DMS53 treated with DMSO at 0.1 percent for 48 hours (cell line): ENCODE measurements around the gene DHRS4L2.

Experiments
- DNase-seq: peaks from one replicate; lab custom pipeline; 2025; ENCODE audit not compliant: unreplicated experiment; lab: John Stamatoyannopoulos, UW

DHRS4L2 gene

GRCh38 chr14:24051789-24052655 lies 63.3 kb downstream of the DHRS4L2 start, which contains the start of gene CARMIL3:
Gene CARMIL3 (plus strand): TSS chr14:24052009. CDS start chr14:24052154, 145 bp downstream.
- peak; percentile 45 for DNase-seq

DNA sequence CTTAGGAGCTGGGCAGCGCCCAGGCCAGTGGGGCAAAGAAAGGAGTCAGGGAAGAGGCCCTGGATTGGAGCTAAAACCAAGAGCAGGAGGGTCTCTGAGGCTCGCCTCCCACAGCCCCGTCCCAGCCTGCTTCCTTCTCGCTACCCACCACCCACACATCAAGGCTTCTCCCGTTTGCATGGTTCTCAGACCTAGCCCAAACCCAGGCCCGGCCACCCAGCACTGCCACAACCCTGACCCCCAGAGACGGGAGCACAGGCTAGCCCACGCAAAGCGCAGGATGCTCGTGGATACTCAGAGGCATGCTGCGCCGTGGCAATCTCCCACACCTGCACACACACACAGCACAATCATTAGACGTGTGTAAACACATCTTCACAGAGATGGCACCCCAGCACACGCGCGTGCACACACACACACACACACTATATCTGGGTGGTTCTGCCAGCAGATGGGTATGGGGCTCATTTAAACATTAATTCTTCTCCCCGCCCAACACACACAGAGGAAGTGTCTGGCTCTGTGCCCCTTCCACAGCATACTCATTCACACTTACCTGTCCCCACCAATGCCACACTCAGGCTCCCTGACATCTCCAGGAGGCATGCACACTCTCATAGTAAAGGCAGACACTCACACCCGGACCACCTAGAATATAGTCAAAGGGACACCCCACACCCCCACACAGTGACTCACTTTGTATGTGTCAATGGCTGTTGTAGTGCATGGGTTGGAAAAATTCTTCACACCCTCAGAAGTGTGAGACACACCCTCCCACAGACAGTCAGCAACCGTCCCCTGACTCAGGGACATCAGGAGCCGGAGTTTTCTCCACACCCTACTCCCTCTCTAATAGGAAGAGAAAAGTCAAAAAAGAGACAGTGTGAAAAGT lies 64.2 kb downstream of the DHRS4L2 start:
- DNase-seq = no peak

DNA sequence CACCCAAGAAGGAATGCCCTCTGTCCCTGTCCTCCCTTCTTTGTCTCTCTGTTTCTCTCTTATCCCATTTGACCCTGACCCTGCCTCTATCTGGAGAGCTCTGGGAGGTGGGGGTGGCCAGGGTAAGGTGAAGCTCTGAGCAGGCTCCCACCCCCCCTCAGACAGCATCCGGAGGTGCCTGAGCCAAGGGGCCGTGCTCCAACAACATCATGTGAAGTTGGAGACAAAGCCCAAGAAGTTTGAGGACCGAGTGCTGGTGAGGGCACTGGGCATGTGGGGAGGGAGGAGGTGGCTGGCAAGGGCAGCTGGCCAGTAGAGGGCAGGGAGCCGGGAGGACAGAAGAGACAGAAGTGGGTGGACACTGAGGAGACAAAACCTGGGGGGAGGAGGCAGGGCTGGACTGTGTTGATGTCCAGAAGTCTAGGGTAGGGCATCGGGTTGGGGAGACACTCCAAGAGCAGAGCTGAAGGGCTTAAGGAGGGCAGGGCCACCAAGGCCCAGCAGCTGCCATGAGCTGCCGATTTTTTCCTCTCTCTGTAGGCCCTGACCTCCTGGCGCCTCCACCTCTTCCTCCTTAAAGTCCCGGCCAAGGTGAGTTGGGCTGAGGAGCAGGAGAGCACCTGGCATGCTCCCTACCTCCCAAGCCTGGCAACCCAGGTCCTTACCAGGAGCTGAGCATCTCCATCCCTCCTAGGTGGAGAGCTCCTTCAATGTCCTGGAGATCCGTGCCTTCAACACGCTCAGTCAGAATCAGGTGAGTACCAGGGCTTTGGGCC lies 65.0 kb downstream of the DHRS4L2 start:
- no peak for DNase-seq

- DNase-seq = no peak
These were observed 65.6 kb downstream of the DHRS4L2 start for GRCh38 chr14:24054324-24054641.

DNA sequence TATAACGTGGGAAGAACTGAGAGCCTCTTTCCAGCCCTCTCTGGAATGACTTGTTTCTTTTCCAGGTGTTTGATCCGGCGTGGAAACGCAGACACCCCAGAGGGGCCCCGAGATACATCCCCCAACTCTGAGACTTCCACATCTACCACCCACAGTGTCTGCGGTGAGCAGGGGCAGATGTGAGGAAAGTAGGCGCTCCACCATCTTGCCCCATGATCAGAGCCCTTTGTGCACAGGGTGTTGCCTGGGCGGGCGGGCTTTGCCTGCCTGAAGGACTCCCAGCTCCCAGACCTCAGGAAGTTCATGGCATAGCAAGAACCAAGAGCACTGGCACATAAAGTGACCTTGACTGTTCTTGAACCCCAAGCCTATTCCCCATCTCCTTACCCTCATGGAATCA lies 65.9 kb downstream of the DHRS4L2 start:
- no peak for DNase-seq
